PC-9 (cell line): ENCODE results near the gene POU6F2. TPM values are rescaled to one million over a fixed set of nuclear protein-coding genes. Genes with fewer than 3 reads are reported as not detected.

Experiments used
- BruUV-seq: library from RNA; stranded (reverse); fragments of 400-500 nt; replicated peaks from 2 replicates; lab custom pipeline; 2021; lab: Mats Ljungman, UMichigan
- CTCF ChIA-PET: fragments of 300-600 bp; sonication (Branson Sonifier 250); formaldehyde crosslinking; loops from one replicate; lab custom pipeline; 2022; ENCODE audit warnings: antibody characterized with exemption; lab: Charles Lee
- POLR2A ChIA-PET: fragments of 300-600 bp; sonication (Branson Sonifier 250); formaldehyde crosslinking; loops from one replicate; lab custom pipeline; 2022; ENCODE audit warnings: antibody characterized with exemption; ENCODE audit not compliant: unreplicated experiment; lab: Charles Lee
- DNase-seq, 2 experiments: peaks; one replicate each; pipeline versions ENCODE4 v3.0.0 to v3.0.0-alpha.2; 2015 to 2022; ENCODE audit warnings: mixed read lengths in 1 of 2
- H2AFZ ChIP-seq: fragments of 200-600 bp; sonication (generic); 2 replicates; pipeline ENCODE4 v1.8.1; 2017; ENCODE audit warnings: antibody characterized with exemption
- H3F3A ChIP-seq: fragments of 200-600 bp; sonication (generic); 2 replicates; pipeline ENCODE4 v1.8.1; 2017; ENCODE audit warnings: antibody characterized with exemption, mild to moderate bottlenecking, low read depth; ENCODE audit not compliant: insufficient read depth
- H3K27ac ChIP-seq: fragments of 200-600 bp; sonication (generic); 2 replicates; pipeline ENCODE4 v1.6.1; 2016; ENCODE audit warnings: mixed run types
- H3K27me3 ChIP-seq: fragments of 200-600 bp; sonication (generic); 2 replicates; pipeline ENCODE4 v1.6.1; 2016; ENCODE audit warnings: low read depth, mixed run types; ENCODE audit not compliant: insufficient read depth
- H3K36me3 ChIP-seq: fragments of 200-600 bp; sonication (generic); 2 replicates; pipeline ENCODE4 v1.6.1; 2016; ENCODE audit warnings: low read depth, mixed run types
- H3K4me1 ChIP-seq: fragments of 200-600 bp; sonication (generic); replicated peaks from 2 replicates; pipeline ENCODE4 v1.6.1; 2016; ENCODE audit warnings: mixed run types; ENCODE audit not compliant: insufficient read depth
- H3K4me2 ChIP-seq: fragments of 200-600 bp; sonication (generic); 2 replicates; pipeline ENCODE4 v1.6.1; 2017; ENCODE audit warnings: mixed run types
- H3K4me3 ChIP-seq: fragments of 200-600 bp; sonication (generic); 2 replicates; pipeline ENCODE4 v1.6.1; 2016; ENCODE audit warnings: mixed run types
- H3K79me2 ChIP-seq: fragments of 200-600 bp; sonication (generic); 2 replicates; pipeline ENCODE4 v1.6.1; 2017; ENCODE audit warnings: low read depth, mixed run types
- H3K9me2 ChIP-seq: fragments of 200-600 bp; sonication (generic); 2 replicates; pipeline ENCODE4 v1.8.1; 2017; ENCODE audit warnings: mild to moderate bottlenecking; ENCODE audit not compliant: insufficient read depth
- H3K9me3 ChIP-seq: fragments of 200-600 bp; sonication (generic); 2 replicates; pipeline ENCODE4 v1.8.1; 2016; ENCODE audit warnings: low read depth; ENCODE audit not compliant: insufficient read depth
- H4K20me1 ChIP-seq: fragments of 200-600 bp; sonication (generic); 2 replicates; pipeline ENCODE4 v1.8.1; 2017; ENCODE audit not compliant: insufficient read depth
- CTCF ChIP-seq: fragments of 200-600 bp; sonication (generic); conservative IDR thresholded peaks from 2 replicates; pipeline ENCODE4 v1.6.1; 2017; ENCODE audit warnings: mixed run types, antibody characterized with exemption, mild to moderate bottlenecking, moderate library complexity
- EZH2 ChIP-seq: fragments of 200-600 bp; sonication (generic); IDR thresholded peaks from 2 replicates; pipeline ENCODE4 v1.8.0; 2017; ENCODE audit warnings: antibody characterized with exemption, low read depth
- intact Hi-C: fragments of 100-400 bp; cut with micrococcal nuclease; formaldehyde crosslinking; loops from one replicate; pipeline ENCODE4 v1.10.0; 2022; ENCODE audit not compliant: unreplicated experiment
- total RNA-seq: library from RNA; stranded (reverse); gene quantifications from 2 replicates; pipeline ENCODE4 v1.2.3, GENCODE V29; 2021

The POU6F2 gene
- total RNA-seq, 1 experiment from 2014 or later = not detected

GRCh38 chr7:39407137-39407536, 429.4 kb downstream of the POU6F2 start:
- Histone ChIP-seq H4K20me1 (no peaks in the 10 kb centered on the region; the same call in 1 of the 2 replicates), H3K27ac (no peak overlapping the region), H3F3A (no peaks in the 10 kb centered on the region), H3K4me2 (no peak overlapping the region), H3K9me2 (no peaks in the 10 kb centered on the region), H3K79me2 (no peaks in the 10 kb centered on the region), H3K27me3 (peaks cover 67% of the 10 kb centered on the region), H2AFZ (no peak overlapping the region), H3K4me1 (no peaks in the 10 kb centered on the region), H3K4me3 (no peak overlapping the region), H3K36me3 (no peaks in the 10 kb centered on the region), H3K9me3 (no peaks in the 10 kb centered on the region)
- no peak for DNase-seq
- no peak for TF ChIP-seq CTCF
- TF ChIP-seq EZH2 = no peak
- intact Hi-C loops = no loop called here
- no TSS peak for BruUV-seq
- CTCF ChIA-PET = no interaction called here
- POLR2A ChIA-PET = no interaction called here

GRCh38 chr7:39407723-39408122, 430.0 kb downstream of the POU6F2 start:
- ChIA-PET CTCF (no interaction called here), POLR2A (interaction anchor here (0.6 kb wide), 1 partner anchor 706 kb away, joined by 32 read pairs; no protein-coding TSS in a partner anchor)
- H2AFZ ChIP-seq = no peak overlapping the region
- DNase-seq = no peak
- H3K4me2 ChIP-seq = no peak overlapping the region
- no peaks in the 10 kb centered on the region for H3K36me3 ChIP-seq
- H3K4me3 ChIP-seq = no peak overlapping the region
- H3K9me2 ChIP-seq = no peaks in the 10 kb centered on the region
- TF ChIP-seq CTCF (no peak), EZH2 (no peak)
- H3K27ac ChIP-seq = no peak overlapping the region
- peaks cover 67% of the 10 kb centered on the region for H3K27me3 ChIP-seq
- no TSS peak for BruUV-seq
- H3F3A ChIP-seq = no peaks in the 10 kb centered on the region
- H3K79me2 ChIP-seq = no peaks in the 10 kb centered on the region
- no peaks in the 10 kb centered on the region for H3K9me3 ChIP-seq
- H4K20me1 ChIP-seq = no peaks in the 10 kb centered on the region; the same call in 1 of the 2 replicates
- intact Hi-C loops = no loop called here
- no peaks in the 10 kb centered on the region for H3K4me1 ChIP-seq

GRCh38 chr7:39408906-39409305, 431.2 kb downstream of the POU6F2 start:
- ChIA-PET CTCF (no interaction called here), POLR2A (no interaction called here)
- no TSS peak for BruUV-seq
- Histone ChIP-seq H3K4me1 (no peaks in the 10 kb centered on the region), H3K27ac (no peak overlapping the region), H3K9me3 (no peaks in the 10 kb centered on the region), H3F3A (no peaks in the 10 kb centered on the region), H3K4me3 (no peak overlapping the region), H3K9me2 (no peaks in the 10 kb centered on the region), H3K36me3 (no peaks in the 10 kb centered on the region), H3K27me3 (peaks cover 63% of the 10 kb centered on the region), H2AFZ (no peak overlapping the region), H4K20me1 (no peaks in the 10 kb centered on the region), H3K79me2 (no peaks in the 10 kb centered on the region), H3K4me2 (no peak overlapping the region)
- TF ChIP-seq CTCF (no peak), EZH2 (no peak)
- intact Hi-C loops = no loop called here
- DNase-seq = no peak
